ENCODE results near the gene MYO5C. TPM values are rescaled to one million over a fixed set of nuclear protein-coding genes. Genes with fewer than 3 reads are reported as not detected.

Gene MYO5C
- total RNA-seq, 4 donors from 2014 or later, result 9.2 to 61.8 (median 21.4) TPM

DNA sequence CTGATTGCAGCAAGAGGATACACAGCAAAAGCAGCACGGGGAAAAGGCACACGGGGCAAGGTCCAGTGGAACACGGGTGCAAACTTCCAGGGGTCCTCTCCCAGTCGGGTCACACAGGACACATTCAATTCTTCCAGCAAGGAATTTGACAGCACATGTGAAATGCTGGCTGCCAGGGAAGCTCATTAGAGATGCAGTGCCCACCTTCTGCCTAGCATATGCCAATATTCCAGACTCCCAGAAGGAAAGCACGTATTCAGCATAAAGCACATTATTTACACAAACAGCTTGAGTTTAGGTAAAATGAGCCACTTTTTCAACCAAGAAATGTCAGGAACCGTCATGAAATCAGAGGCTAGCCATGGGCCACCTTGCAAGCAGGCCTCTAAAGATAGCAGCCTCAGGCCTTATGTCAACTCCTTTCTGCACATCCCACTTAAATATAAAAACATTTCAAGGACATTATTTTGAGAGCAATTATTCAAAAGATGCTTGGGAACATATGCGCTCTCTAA lies 19.3 kb downstream of the MYO5C start:
- TF ChIP-seq CTCF (IDR thresholded peaks at IDR 0.05; ENCODE audit: low read depth), result no peak

DNA sequence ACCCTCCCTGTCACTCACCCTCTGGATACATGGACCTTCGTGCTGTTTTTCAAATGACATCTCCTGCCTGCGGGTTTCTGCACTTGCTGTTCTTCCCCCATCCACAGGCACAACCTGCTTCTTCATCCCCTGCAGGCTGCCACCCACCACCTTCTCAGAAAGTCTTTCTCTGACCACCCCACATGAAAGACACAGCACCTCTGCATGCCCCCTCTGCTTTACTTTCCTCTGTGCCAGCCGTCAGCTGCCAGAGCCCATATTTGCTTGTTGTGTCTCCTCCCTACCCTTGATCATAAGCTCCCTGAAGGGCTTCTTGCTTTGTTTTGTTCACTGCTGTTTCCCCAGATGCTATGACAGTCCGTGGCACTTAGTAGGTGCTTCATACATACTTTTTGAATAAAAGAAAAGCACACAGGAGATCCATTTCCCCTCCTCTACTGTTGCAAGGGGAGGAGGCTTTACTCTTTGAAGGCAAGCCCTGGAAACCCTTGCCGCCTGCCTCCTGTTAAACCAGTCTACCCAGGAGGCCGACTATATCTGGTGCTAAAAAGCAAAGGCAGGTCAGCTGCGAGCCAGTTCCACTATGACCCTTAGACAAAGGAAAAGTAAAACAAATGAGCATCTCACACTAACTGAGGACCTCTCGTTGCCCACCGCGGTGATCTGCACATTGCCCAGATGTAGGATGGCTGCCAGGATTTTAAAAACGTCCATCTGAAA lies 31.9 kb downstream of the MYO5C start:
- no peak for TF ChIP-seq CTCF (IDR thresholded peaks at IDR 0.05; ENCODE audit: low read depth)

DNA sequence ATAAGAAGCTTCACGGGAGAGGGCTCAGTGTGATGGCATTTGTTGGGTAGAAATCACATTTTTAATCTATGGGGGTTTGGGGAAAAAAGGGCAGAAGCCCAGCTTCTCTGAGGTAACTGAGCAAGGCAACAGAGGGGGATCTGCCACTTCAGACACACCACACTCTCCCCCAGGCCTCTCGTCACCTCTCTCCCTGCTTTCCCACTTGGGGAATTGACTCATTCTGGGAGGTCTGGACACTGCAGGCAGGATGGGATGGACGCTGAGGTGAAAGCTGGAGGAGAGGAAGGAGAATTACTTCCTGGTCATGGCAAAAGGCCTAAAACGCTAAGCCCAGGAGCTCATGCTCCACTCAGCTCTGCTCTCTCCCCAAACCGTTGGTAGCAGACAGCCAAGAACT lies 33.2 kb downstream of the MYO5C start:
- no peak for TF ChIP-seq CTCF (IDR thresholded peaks at IDR 0.05; ENCODE audit: low read depth)

DNA sequence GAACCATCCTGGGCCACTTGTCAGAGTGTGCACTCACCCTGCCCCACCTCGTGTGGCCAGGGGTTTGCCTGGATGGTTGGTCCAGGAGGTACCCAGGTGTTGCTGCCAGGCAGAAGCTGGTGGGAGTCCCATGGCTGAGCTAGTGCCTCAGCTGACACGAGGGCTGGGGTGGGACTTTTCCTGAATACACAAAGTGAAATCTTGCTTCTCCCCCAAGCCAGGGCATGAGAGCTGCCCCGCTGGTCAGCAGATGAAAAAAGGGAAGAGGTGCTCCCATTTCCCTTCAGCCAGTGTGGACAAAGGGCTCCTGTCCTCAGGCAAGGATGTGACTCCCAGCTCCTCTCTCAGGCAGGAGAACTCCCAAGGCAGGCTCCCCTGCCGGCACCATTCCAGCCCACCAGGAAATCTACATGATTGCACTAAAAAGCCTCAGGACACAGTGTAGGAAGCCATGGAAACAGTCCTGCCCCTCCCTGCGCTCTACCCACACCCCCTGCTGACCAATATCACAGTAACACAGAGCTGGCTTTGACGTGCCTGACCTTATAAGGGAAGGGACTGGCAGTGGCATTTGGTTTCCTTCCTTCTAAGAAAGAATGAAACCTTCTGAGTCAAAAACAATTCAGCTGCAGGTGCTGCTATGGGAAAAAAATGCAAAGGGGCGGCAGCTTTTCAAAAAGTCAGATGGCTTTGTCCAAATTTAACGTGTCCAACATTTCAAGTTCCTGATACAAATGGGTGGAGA lies 33.9 kb downstream of the MYO5C start:
- no peak for TF ChIP-seq CTCF (IDR thresholded peaks at IDR 0.05; ENCODE audit: low read depth)

DNA sequence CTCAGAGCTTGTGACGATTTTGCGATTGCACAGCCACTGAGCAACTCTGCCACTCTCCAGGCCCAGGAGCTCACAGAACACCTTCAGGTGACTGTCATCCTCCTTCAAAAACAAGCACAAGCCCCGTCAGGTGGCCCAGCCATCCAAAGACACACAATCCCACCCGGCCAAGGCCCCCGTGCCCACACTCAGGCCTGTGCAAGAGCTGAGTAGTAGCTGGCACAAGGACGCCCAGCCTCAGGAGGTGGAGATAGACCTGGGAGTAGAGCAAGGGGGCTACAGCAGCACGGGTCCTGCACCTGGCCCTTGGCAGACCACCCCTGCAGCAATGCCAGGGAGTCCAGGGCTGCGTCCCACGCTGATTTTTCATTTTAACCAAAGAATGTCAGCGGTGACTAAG lies 34.6 kb downstream of the MYO5C start:
- TF ChIP-seq CTCF (IDR thresholded peaks at IDR 0.05; ENCODE audit: low read depth), result no peak

DNA sequence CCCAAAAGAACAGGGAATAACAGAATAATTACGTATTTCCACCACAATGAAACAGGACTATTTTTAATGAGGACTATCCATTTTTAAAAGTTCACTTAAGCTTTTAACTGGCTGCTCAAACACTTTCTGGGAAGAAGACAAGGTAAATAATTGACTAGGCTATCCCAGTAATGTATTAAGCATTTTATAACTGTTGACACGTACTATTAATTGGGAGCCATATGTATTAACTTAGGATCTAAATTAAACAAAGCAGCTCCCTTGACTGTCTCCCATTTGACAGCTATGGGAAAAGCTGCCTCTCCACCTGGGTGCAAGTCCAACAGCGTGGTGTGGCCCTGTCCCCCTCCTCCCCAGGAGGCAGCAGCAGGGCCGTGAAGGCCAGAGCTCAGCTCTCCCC lies 36.1 kb downstream of the MYO5C start:
- no peak for TF ChIP-seq CTCF (IDR thresholded peaks at IDR 0.05; ENCODE audit: low read depth)

DNA sequence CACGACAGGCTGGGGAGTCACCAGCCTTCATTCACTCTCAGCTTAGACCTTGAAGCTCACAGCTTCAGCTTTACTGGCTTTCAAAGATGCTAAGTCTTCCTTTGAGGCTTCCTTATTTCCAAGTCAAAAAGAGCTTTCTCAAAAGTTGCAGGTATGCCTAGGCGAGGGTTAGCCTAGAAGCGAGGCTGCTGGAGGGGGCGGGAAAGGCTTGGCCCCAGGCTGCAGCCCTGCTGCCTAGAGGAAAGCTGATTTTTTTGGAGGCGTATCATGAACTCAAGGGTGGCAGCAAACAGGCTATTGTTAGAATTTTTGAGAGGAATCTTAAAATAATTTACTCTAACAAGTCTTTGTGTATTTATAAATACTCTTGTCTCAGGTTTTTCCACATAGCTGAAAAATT lies 37.1 kb downstream of the MYO5C start:
- TF ChIP-seq CTCF (IDR thresholded peaks at IDR 0.05; ENCODE audit: low read depth), result no peak

Measured in subcutaneous adipose tissue (tissue), 4 donors.